ENCODE results near the gene TRAF2.

GRCh38 chr9:136860933-136861873, 25.1 kb upstream of the TRAF2 start:
- no peak for TF ChIP-seq POLR2A (IDR thresholded peaks at IDR 0.05)
- no peak for TF ChIP-seq CTCF (IDR thresholded peaks at IDR 0.05)
